ENCODE results near the gene C9.

DNA sequence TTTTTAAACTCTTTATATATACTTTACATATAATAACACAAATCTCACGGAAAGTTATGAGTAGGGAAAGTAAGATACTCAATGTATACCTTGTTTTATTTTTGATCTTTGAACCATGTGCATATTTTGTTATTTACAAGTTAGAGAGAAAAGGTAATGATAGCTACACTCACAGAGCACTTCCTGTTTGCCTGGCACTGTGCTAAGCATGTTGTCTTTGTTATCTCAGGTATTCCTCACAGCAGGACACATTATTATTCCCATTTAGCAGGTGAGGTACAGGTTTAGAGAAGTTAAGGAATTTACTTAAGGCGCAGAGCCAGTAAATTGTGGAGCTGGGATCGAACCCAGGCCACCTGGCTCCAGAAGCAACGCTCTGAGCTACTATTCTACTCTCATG, 3.0 kb downstream of the C9 start:
- TF ChIP-seq POLR2AphosphoS5 (IDR thresholded peaks at IDR 0.05; ENCODE audit: low read depth, low read length) (no peak), POLR2A (IDR thresholded peaks at IDR 0.05; ENCODE audit: low read depth, low read length) (no peak)
